NCI-H128 (cell line): Measurements from ENCODE around the gene SEPHS1.
"Not testable (repeated sequence)": the region's sequence is repeated elsewhere in the genome, so short reads cannot be mapped to it uniquely, and the experiment has no call there.

ENCODE experiments used
- DNase-seq: peaks from one replicate; lab custom pipeline; 2025; ENCODE audit not compliant: unreplicated experiment; lab: John Stamatoyannopoulos, UW

SEPHS1 gene, protein sequence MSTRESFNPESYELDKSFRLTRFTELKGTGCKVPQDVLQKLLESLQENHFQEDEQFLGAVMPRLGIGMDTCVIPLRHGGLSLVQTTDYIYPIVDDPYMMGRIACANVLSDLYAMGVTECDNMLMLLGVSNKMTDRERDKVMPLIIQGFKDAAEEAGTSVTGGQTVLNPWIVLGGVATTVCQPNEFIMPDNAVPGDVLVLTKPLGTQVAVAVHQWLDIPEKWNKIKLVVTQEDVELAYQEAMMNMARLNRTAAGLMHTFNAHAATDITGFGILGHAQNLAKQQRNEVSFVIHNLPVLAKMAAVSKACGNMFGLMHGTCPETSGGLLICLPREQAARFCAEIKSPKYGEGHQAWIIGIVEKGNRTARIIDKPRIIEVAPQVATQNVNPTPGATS

DNA sequence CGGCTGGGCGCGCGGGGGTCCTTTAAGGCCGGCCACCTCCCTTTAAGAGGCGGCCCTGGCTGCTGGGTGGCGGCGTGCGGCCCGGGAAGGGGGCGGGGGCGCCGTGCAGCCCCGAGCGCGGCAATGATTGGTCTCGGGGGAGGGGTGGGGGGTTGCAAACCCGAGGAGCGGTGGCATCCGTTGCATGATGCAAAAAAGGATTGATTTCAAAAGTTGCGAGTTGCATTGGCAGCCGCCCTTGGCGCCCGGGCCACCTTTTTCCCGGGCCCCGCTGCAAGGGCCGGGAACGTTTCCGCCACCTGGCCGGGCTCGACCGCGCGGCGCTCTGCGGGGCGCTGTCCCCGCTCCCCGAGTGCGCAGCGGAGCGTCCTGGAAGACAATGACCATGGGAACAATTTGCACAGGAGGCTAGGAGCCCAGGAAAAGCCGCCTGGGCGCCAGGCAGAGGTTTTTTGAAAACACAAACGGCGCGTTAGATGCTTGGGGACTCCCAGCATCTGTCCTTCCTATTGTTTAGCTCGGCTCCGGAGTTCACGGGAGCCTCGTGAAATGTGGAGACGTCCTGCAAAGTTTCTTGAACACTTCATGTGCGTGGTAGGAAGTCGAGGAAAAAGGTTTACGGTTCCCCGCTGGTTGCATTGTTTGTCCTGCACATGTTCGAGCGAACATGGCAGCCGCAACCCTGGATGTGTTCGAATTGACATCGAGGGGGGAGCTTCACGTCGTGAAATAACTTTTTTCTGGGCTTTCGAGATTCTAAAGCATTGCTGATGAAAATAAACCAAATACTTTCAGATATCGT lies at the start of gene SEPHS1:
TSS of gene SEPHS1 (minus strand) at position 78 of the 802 bp plus-strand sequence. CDS start 3,343 bp downstream, outside the sequence.
- peak; percentile 37 for DNase-seq

DNA sequence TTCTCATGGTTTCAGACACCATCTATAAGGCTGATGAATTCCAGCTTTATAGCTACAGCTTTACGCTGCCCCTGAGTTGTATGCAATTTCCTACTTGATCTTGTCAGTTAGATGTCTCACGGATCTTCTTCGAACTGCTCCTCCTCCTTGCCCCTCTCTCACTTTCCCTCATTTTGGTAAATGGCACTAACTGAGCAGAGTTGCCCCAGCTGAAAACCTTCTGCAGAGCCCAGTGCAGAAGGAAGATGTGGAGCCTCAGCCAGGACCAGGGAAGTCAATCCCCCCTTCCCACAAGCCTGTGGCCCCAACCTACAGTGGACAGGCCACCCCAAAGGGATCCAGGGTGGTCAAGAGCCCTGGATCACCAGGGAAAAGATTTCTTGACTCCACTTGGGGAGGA lies 49.0 kb upstream of the SEPHS1 start:
- DNase-seq, result no peak

DNA sequence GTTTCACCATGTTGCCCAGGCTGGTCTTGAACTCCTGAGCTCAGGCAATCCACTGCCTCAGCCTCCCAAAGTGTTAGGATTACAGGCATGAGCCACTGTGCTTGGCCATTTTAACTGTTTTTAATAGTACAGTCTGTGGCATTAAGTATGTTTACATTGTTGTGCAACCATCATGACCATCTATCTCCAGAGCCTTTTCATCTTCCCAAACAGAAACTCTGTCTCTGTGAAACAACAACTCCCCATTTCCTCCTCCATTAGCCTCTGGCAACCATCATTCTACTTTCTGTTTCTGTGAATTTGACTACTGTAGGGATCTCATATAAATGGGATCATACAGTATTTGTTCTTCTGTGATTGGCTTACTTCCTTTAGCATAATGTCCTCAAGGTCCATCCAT lies 48.3 kb upstream of the SEPHS1 start:
- DNase-seq, result no peak

DNA sequence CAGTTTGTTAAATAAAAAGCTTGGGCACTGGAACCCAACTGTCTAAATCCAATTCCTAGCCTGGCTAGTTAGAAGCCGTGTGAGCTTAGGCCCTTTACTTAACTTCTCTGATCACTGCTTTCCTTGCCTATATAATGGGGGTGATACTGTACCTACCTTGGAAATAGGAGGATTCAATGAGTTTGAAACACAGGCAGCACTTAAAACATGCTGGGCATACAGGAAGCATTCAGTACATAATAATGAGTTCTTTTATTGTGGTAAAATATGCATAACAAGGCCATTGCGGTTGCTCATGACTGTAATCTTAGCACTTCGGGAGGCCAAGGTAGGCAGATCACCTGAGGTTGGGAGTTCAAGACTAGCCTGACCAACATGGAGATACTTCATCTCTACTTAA lies 47.4 kb upstream of the SEPHS1 start:
- no peak for DNase-seq

DNA sequence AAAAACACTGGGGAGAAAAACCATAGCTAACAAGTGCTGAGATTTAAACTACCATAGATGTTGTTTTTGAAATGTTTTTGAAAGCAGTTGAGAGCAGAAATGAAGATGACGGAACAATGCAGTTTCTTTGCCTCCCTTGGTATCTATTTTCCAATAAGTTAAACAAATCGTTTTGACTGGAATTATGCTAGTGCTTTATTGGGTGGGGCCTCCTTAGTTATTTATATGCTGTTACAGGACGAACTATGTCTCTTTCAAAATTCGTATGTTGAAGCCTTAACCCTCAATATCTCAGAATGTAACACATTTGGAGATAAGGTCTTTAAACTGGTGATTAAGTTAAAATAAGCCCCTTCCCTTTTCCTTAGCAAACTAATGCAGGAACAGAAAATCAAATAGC lies 45.5 kb upstream of the SEPHS1 start:
- no peak for DNase-seq

DNA sequence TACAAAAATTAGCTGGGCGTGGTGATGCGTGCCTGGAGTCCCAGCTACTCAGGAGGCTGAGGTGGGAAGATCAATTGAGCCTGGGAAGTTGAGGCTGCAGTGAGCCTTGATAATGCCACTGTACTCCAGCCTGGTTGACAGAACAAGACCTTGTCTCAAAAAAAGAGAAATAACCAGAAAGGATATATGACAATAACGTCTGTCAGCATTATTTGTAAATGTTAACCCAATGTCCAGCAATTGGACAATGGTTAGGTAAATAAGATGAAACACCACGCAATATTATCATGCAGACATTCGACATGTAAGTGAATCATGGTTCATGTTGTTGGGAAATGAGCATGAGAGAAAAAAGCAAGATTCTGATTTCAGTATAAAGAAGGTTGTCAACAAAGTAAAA lies 44.6 kb upstream of the SEPHS1 start:
- DNase-seq, result no peak

DNA sequence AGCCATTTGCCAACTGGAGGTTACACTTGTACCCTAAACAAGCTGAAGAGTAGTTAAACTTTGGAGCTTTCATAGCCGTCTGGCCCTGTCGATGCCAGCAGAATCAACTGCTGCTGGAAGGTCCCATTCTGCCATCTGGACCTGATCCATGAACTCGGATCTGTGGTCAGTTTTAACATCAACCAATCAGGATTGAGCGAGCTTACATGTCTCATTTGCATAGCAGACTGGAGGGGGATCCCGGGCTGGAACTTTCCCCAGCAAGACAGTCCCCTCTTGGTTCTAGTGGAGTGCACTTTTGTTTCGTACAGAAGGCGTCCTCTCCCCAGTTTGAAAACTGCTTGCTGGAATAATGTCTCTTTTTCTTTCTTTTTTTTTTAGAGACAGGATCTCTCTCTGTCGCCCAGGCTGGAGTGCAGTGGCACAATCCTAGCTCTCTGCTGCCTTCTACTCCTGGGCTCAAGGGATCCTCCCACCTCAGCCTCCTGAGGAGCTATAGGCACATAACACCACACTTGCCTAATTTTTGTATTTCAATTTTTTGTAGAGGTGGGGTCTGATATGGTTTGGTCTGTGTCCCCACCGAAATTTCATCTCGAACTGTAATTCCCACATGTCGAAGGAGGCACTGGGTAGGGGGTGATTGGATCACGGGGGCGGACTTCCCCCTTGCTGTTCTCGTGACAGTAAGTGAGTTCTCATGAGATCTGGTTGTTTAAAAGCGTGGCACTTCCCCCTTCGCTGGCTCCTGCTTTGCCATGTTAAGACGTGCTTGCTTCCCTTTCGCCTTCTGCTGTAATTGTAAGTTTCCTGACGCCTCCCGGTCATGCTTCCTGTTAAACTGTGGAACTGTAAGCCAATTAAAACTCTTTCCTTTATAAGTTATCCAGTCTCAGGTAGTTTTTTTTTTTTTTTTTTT lies 42.8 kb upstream of the SEPHS1 start:
- no peak for DNase-seq

DNA sequence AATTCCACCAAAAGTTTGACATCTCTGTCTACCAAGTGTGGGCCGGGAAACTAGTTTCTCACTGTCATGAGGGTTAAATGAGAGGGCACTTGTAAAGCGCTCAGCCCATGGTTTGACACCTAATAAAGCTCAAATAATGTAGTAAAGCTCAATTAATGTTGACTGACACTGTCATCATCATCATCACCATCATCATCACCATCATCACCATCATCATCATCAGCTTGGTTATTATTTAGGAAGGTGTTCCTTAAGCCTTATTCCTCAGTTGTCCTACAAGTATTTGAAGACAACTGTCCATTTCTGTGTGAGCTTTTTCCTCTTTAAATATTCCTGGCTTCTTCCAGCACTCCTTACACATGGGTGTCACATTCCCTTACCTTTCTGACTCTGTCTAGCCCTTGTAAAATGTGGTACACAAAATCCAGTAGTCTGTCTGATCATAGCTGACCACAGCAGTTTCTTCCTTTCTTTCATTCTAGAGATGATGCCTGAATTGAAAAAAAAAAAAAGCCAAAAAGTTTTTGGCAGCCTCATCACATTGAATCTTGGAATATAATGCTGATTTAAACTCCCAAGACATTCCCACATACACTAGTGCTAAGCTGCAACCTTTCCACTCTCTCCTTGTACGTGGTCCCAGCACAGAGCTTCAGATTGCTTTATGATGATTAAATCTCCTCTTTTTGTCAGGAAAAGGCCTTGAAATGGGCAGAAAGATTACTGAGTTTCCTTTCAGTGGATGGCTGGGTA lies 40.6 kb upstream of the SEPHS1 start:
- no peak for DNase-seq

DNA sequence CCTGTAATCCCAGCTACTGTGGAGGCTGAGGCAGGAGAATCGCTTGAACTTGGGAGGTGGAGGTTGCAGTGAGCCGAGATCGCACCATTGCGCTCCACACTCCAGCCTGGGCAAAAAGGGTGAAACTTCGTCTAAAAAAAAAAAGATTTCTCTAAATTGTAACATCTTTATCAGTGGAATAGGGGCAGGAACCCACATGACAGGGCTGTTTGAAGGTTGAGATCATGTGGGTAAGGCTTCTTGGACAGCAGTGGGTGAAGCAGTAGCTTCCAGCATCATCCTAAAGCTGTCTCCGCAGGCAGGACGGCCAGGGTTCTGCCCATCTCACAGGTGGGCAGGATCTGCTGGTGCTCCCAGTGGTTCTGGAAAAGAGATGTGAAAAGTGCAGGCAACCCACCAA lies 37.9 kb upstream of the SEPHS1 start:
- DNase-seq, result no peak

DNA sequence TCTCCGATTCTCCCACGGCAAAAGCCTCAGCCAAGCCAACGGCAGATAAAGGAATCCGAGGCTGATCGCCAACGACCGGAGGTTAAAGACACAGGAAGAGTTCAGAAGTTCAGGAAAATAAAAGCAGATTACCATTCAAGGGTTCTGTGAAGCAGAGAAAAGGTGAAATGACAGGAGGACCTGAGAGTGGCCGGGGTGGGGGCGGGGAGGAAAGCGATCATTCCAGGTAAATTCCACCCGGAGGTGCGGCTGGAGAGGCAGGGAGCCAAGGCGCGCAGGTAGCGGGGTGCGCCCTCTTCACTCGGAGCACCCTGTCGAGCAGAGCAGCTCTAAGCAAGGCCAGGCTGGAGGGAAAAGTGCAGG lies 35.3 kb upstream of the SEPHS1 start:
- DNase-seq, result no peak

DNA sequence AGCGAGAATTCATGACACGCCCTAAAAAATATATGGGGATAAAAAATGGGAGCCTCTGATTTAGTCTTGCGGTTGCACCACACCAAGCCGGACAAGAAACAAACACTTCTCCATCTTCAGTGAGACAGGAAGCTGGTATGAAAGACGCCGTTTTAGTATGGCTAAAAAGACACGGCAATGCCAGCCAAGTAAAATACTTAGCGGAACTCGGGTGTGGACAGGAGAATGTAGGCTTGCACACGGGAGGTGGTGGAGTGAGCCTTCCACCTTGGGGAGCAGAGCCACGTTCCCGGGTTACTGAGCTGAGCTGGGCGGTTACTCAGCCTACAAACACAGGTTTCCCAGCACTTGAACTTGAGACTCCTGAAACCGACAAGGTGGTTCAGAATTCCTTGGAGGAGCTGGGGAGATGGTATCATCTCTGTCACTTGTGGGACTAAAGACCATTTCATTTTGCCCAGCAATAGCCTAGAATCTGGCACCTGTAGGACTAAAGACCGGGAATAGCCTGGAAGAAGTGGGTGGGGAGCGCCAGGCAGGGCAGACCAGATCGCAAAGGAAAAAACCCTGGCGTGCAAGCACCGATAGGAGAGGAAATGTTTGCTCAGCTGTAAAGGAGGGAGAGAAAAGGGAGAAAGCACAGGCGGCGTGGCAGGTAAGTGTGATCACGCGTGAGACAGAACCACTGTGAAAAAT lies 34.8 kb upstream of the SEPHS1 start:
- DNase-seq, result no peak

DNA sequence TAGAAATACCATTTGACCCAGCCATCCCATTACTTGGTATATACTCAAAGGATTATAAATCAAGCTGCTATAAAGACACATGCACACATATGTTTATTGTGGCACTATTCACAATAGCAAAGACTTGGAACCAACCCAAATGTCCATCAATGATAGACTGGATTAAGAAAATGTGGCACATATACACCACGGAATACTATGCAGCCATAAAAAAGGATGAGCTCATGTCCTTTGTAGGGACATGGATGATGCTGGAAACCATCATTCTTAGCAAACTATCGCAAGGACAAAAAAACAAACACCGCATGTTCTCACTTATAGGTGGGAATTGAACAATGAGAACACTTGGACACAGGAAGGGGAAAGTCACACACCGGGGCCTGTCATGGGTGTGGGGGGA lies 31.0 kb upstream of the SEPHS1 start:
- not testable (repeated sequence) for DNase-seq

DNA sequence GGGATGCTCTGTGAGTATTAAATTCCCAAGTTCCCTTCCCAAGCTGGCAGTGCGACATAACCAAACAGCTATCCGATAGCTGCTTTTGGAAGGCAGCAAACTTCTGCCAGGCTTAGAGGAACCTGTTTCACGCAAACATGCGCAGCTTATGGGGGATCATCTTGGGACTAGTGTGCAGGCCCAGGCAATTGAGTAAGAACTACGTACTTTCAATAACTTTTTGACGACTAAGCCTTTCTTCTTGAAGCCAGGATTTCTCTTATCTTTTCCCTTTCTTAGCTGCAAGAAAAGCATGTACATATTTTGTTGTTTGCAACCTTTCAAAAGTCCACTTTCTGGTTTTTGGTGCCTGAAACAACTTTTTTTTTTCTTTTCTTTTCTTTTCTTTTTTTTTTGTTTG lies 28.7 kb upstream of the SEPHS1 start:
- no peak for DNase-seq

DNA sequence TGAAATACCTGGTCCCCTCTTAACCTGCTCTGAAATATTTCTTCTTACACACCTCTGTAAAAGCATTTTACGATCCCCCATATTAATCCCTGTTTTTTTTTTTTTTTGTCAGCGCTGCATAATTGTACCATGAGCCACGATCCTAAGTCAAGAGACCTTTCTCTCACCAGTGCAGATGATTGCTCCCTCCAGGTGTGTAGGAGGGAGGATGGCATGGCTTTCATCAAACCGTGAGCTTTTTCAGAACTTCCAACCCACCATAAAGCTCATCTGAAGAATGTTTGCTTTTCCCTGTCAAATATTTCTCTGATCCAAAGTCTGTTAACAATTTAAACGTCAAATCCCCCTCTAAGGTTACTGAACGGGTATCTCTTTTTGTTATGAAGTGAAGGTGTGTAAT lies 28.2 kb upstream of the SEPHS1 start:
- no peak for DNase-seq

DNA sequence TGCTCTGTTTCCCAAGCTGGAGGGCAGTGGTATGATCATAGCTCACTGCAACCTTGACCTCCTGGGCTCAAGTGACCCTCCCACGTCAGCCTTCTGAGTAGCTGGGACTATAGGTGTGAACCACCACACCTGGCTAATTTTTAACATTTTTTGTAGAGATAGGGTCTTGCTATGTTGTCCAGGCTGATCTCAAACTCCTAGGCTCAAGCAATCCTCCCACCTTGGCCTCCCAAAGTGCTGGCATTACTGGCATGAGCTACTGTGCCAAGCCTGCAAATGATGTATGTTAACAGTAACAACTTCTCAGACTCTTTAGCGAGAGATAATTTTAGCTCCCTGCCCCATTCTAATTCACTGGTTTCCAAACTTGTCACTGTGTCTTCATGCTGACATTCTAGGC lies 27.7 kb upstream of the SEPHS1 start:
- no peak for DNase-seq

DNA sequence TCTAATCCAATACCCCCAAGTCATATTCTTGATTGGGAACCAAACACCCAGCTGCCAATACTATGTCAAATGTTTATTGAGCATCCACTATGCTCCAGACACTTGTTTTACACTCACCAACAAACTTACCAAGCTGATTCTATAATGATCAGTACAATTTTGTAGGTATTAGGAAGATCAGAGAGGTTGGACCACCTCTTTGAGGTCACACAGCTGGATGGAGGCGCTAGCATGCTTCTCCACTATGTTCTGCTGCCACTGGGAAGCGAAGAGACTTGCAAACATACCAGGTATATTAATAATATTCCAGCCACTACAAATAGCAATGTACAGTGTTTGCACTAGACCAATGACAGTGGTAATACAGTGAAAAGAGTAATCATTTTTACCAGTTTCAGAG lies 25.6 kb upstream of the SEPHS1 start:
- no peak for DNase-seq

DNA sequence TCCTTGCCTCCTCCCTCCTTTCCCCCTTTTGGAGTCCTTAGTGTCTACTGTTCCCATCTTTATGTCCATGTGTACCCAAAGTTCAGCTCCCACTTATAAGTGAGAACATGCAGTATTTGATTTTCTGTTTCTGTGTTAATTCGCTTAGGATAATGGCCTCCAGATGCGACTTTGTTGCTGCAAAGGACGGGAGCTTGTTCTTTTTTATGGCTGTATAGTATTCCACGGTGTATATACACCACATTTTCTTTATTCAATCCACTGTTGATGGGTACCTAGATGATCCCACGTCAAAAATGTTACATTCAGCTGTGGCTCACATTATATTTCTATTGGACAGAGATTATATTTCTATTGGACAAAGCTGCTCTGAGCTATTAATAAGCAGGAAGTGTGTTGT lies 24.4 kb upstream of the SEPHS1 start:
- no peak for DNase-seq

DNA sequence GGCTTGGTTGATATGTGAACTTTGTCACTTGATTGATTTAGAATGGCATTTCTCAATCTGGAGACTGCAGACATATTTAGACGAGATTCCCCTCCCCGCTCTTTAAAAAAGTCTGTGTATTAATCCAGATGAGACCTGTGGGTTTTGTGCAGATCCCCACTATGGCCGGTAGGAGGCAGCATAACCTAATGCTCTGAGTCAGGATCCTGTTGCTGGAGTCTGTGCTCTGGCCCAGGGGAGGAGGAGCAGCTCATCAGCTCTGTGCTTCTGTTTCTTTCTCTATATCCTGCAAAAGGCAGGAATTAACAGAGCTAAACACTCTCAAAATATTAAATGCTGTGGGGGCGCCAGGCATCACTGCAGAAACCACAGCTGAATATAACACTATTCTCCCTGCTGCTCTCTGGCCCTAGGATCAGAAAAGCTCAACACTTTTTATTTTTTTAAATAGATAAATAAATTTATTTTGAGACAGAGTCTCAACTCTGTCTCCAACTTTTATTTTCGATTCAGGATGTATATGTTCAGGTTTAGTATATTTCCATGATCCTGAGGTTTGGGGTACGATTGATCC lies 23.9 kb upstream of the SEPHS1 start:
- DNase-seq, result peak; percentile 77

DNA sequence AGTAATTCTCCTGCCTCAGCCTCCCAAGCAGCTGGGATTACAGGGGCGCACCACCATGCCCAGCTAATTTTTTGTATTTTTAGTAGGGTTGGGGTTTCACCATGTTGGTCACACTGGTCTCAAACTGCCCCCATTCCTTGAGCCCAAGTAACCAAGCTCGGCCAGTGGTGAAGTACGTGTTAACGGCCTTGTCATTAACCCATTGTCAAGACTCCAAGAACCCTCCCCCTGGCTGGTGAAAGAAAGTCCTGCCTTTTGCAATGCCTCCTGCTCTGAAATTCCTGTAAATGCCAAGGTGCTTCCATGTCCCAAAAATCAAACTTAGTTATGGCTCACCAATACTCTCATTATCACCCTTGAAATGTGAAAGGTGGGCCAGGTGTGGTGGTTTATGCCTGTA lies 18.8 kb upstream of the SEPHS1 start:
- no peak for DNase-seq

DNA sequence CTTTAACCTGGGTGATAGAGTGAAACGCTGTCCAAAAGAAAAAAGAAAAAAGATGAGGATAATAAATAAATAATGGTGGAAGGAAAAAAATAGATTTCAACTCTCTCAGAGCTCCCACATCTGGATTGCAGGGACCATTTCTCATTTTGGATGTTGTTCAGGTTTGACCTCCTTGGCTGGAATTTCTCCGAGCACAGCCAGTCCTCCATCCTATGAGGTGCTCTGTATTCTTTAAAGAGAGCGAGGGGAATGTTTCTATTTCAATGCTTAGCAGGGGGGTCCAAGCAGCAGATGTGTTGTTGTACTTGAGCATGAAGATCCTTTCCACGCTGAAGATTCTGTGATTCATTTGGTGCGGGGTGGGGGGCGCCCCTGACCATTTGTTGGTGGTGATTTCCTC lies 17.7 kb upstream of the SEPHS1 start:
- DNase-seq, result no peak
